ENCODE results near the gene SHB.

The SHB gene

GRCh38 chr9:38057416-38058195, 11.4 kb downstream of the SHB start:
- Histone ChIP-seq H3K9me3 (ENCODE audit: control insufficient read depth, low read length) (no peaks in the 10 kb centered on the region), H3K27me3 (ENCODE audit: control insufficient read depth, insufficient read depth, low read length) (no peaks in the 10 kb centered on the region), H3K4me3 (ENCODE audit: low read depth, low read length) (no peak overlapping the region), H3K4me1 (peaks cover 22% of the 10 kb centered on the region), H3K27ac (no peak overlapping the region), H3K36me3 (ENCODE audit: control insufficient read depth, insufficient read depth, low read length) (no peaks in the 10 kb centered on the region), H3K79me2 (peaks cover 28% of the 10 kb centered on the region), H3K4me2 (ENCODE audit: low read length) (no peak overlapping the region), H3K9ac (no peak overlapping the region), H2AFZ (no peak overlapping the region)
- no peak for TF ChIP-seq CTCF (IDR thresholded peaks at IDR 0.05)

GRCh38 chr9:38054653-38055052, 14.4 kb downstream of the SHB start:
- H3K4me1 ChIP-seq, result peaks cover 8% of the 10 kb centered on the region
- H3K4me3 ChIP-seq (ENCODE audit: low read depth, low read length), result no peak overlapping the region
- H2AFZ ChIP-seq, result no peak overlapping the region
- H3K27ac ChIP-seq, result no peak overlapping the region
- H3K79me2 ChIP-seq, result peaks cover 28% of the 10 kb centered on the region
- TF ChIP-seq CTCF (IDR thresholded peaks at IDR 0.05), result no peak
- no peaks in the 10 kb centered on the region for H3K36me3 ChIP-seq (ENCODE audit: control insufficient read depth, insufficient read depth, low read length)
- no peak overlapping the region for H3K9ac ChIP-seq
- H3K27me3 ChIP-seq (ENCODE audit: control insufficient read depth, insufficient read depth, low read length), result no peaks in the 10 kb centered on the region
- H3K4me2 ChIP-seq (ENCODE audit: low read length), result no peak overlapping the region
- no peaks in the 10 kb centered on the region for H3K9me3 ChIP-seq (ENCODE audit: control insufficient read depth, low read length)

GRCh38 chr9:38053697-38054461, 15.1 kb downstream of the SHB start:
- no peaks in the 10 kb centered on the region for H3K36me3 ChIP-seq (ENCODE audit: control insufficient read depth, insufficient read depth, low read length)
- peaks cover 28% of the 10 kb centered on the region for H3K79me2 ChIP-seq
- H3K9me3 ChIP-seq (ENCODE audit: control insufficient read depth, low read length), result no peaks in the 10 kb centered on the region
- no peak overlapping the region for H3K27ac ChIP-seq
- H3K9ac ChIP-seq, result no peak overlapping the region
- H3K4me1 ChIP-seq, result peaks cover 8% of the 10 kb centered on the region
- no peaks in the 10 kb centered on the region for H3K27me3 ChIP-seq (ENCODE audit: control insufficient read depth, insufficient read depth, low read length)
- no peak overlapping the region for H3K4me2 ChIP-seq (ENCODE audit: low read length)
- H3K4me3 ChIP-seq (ENCODE audit: low read depth, low read length), result no peak overlapping the region
- no peak for TF ChIP-seq CTCF (IDR thresholded peaks at IDR 0.05)
- H2AFZ ChIP-seq, result no peak overlapping the region

- H3K4me2 ChIP-seq (ENCODE audit: low read length), result no peak overlapping the region
- H3K36me3 ChIP-seq (ENCODE audit: control insufficient read depth, insufficient read depth, low read length), result no peaks in the 10 kb centered on the region
- no peak overlapping the region for H3K9ac ChIP-seq
- TF ChIP-seq CTCF (IDR thresholded peaks at IDR 0.05), result no peak
- no peaks in the 10 kb centered on the region for H3K9me3 ChIP-seq (ENCODE audit: control insufficient read depth, low read length)
- no peak overlapping the region for H3K4me3 ChIP-seq (ENCODE audit: low read depth, low read length)
- H3K27me3 ChIP-seq (ENCODE audit: control insufficient read depth, insufficient read depth, low read length), result no peaks in the 10 kb centered on the region
- H2AFZ ChIP-seq, result no peak overlapping the region
- H3K4me1 ChIP-seq, result peaks cover 16% of the 10 kb centered on the region
- peaks cover 25% of the 10 kb centered on the region for H3K79me2 ChIP-seq
- H3K27ac ChIP-seq, result no peak overlapping the region
These were observed 17.1 kb downstream of the SHB start for GRCh38 chr9:38051780-38052546.

Data from parathyroid adenoma (tissue), 2 donors.